HG03457 (cell line): ENCODE data around the gene NEURL3.
"Not testable (repeated sequence)": the region's sequence is repeated elsewhere in the genome, so short reads cannot be mapped to it uniquely, and the experiment has no call there.

Experiments used
- ATAC-seq: cut with Tn5 transposase; IDR thresholded peaks from one replicate; pipeline ENCODE4 v1.9.1; 2021; ENCODE audit warnings: moderate number of reproducible peaks; ENCODE audit not compliant: unreplicated experiment

Gene NEURL3

GRCh38 chr2:96486696-96487095 lies 18.5 kb downstream of the NEURL3 start:
- ATAC-seq, result no peak

- ATAC-seq, result peak; percentile 85
These were observed 19.2 kb downstream of the NEURL3 start for GRCh38 chr2:96485751-96486651.

- ATAC-seq, result no peak
These were observed 19.8 kb downstream of the NEURL3 start for GRCh38 chr2:96485350-96485749.

- no peak for ATAC-seq
These were observed 21.1 kb downstream of the NEURL3 start for GRCh38 chr2:96484091-96484490.

GRCh38 chr2:96477458-96477857 lies 27.7 kb downstream of the NEURL3 start:
- no peak for ATAC-seq

- ATAC-seq, result no peak
These were observed 33.4 kb downstream of the NEURL3 start for GRCh38 chr2:96471772-96472171.

GRCh38 chr2:96470636-96471035 lies 34.5 kb downstream of the NEURL3 start:
- ATAC-seq, result no peak

- no peak for ATAC-seq
These were observed 35.0 kb downstream of the NEURL3 start for GRCh38 chr2:96470109-96470508.

- ATAC-seq, result no peak
These were observed 36.3 kb downstream of the NEURL3 start for GRCh38 chr2:96468904-96469303.

- ATAC-seq, result no peak
These were observed 40.5 kb downstream of the NEURL3 start for GRCh38 chr2:96464651-96465050.

- no peak for ATAC-seq
These were observed 41.1 kb downstream of the NEURL3 start for GRCh38 chr2:96464061-96464460.

- no peak for ATAC-seq
These were observed 42.0 kb downstream of the NEURL3 start for GRCh38 chr2:96463119-96463518.

GRCh38 chr2:96461616-96462015 lies 43.5 kb downstream of the NEURL3 start:
- not testable (repeated sequence) for ATAC-seq

- no peak for ATAC-seq
These were observed 53.1 kb downstream of the NEURL3 start for GRCh38 chr2:96452053-96452452.

- ATAC-seq, result no peak
These were observed 55.5 kb downstream of the NEURL3 start for GRCh38 chr2:96449637-96450036.

- ATAC-seq, result no peak
These were observed 56.0 kb downstream of the NEURL3 start for GRCh38 chr2:96449174-96449573.

GRCh38 chr2:96447726-96448125 lies 57.4 kb downstream of the NEURL3 start:
- no peak for ATAC-seq
